Measurements from ENCODE around the gene SLC27A1.
"Not testable (repeated sequence)": the region's sequence is repeated elsewhere in the genome, so short reads cannot be mapped to it uniquely, and the experiment has no call there.

The SLC27A1 gene

GRCh38 chr19:17456127-17456526 is 14.2 kb upstream of the SLC27A1 start:
- DNase-seq (ENCODE audit: low spot score) (no peak), FAIRE-seq (no peak)

DNA sequence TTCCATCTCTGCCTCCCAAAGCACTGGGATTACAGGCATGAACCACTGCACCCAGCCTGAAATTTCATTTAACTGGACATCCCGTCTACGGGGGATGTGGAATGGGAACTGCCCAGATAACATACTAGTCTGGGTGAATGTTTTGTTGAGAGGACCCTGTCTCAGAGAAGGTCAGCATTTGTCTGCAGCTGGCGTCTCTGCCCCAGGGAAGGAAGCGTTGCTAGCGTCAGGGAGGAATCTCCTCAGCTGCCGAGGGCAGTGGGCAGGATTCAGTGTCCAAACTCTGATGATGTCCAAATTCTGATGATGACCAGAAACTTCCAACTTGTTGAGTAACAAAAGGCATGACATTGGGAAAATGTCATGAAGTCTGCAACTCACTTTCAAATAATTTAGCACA is 12.7 kb upstream of the SLC27A1 start:
- FAIRE-seq (no peak), DNase-seq (ENCODE audit: low spot score) (no peak)

GRCh38 chr19:17458970-17459369 is 11.4 kb upstream of the SLC27A1 start:
- FAIRE-seq (no peak), DNase-seq (ENCODE audit: low spot score) (no peak)

- DNase-seq (ENCODE audit: low spot score) (no peak), FAIRE-seq (no peak)
These were observed 9.7 kb upstream of the SLC27A1 start, which contains the start of gene NXNL1 for GRCh38 chr19:17460372-17461230. Gene NXNL1 (minus strand): TSS chr19:17460926. CDS start chr19:17460869, 57 bp downstream.

GRCh38 chr19:17466487-17466850 is 3.9 kb upstream of the SLC27A1 start:
- no peak for DNase-seq (ENCODE audit: low spot score)

GRCh38 chr19:17467471-17468301 is 2.6 kb upstream of the SLC27A1 start:
- FAIRE-seq = no peak

More at GRCh38 chr19:17466487-17466850, 3.9 kb upstream of the SLC27A1 start:
- no peak for FAIRE-seq

GRCh38 chr19:17468302-17469091 is 1.8 kb upstream of the SLC27A1 start:
- DNase-seq (ENCODE audit: low spot score) = no peak
- no peak for FAIRE-seq

More at GRCh38 chr19:17467471-17468301, 2.6 kb upstream of the SLC27A1 start:
- no peak for DNase-seq (ENCODE audit: low spot score)

DNA sequence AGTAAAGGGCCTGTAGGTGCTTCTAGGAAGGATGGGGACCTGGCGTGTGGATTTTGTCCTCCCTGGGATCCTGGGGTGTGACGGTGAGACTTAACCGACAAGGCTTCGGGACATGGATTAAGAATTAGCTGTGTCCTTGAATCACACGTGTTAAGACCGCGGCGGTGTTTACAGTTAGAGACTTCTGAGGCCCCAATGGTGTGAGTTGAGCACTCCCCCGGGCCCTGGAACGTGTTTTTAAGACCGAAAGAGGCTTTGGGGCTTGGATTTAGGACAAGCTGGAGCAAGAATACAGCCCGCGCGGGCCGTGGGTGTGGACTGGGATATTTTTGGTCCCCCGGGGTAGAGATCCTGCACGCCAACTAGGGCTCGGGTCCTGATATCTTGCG is 1.2 kb upstream of the SLC27A1 start:
- FAIRE-seq (no peak), DNase-seq (ENCODE audit: low spot score) (no peak)

DNA sequence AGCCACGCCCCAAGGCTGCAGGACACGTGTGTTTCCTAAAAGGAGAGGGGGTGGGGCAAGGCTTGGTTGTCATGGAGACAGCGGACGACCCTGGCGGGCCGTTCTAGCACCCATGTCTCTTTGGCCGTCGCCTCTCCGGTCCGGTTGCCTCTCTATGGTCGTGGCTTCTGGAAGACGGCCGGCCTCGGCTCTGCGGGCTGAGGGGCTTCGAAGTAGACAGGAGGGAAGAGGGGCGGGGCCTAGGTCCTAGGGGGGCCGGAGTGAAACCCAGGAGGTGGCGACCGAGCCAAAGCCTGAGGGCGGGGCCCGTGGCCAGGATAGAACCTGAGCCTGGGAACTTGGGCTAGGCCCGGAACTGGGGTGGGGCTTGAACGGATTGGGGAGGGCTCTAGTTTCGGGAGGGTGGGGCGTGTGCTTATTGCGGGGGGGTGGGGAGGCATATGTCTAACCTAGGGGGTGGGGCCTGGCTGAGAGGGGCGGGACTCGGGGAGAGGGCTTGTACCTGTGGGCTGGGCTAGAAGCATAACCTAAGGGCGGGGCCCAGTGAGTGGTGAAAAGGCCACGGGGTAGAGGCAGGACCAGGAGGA is 750 bp upstream of the SLC27A1 start:
- DNase-seq (ENCODE audit: low spot score) = no peak
- FAIRE-seq = no peak

- FAIRE-seq = no peak
- no peak for DNase-seq (ENCODE audit: low spot score)
These were observed 1.2 kb downstream of the SLC27A1 start for GRCh38 chr19:17471410-17472125.

DNA sequence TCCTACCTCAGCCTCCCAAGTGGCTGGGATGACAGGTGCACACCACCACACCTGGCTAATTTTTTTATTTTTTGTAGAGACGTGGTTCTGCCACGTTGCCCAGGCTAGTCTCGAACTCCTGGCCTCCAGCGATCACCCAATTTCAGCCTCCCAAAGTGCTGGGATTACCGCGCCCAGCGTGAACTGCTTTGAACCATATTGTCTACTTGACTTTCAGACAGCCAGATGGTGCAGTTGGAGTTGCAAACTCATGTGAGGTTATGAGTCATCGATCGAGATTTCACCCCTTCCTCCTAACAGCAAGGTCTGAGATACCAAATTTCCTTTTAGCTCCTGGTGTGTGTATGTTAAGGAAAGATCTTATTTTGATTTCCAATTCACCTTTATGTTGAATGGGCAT is 2.7 kb downstream of the SLC27A1 start:
- DNase-seq (ENCODE audit: low spot score) (no peak), FAIRE-seq (no peak)

GRCh38 chr19:17475011-17475540 is 4.8 kb downstream of the SLC27A1 start:
- not testable (repeated sequence) for DNase-seq (ENCODE audit: low spot score); FAIRE-seq

GRCh38 chr19:17475541-17476115 is 5.3 kb downstream of the SLC27A1 start:
- FAIRE-seq = no peak
- no peak for DNase-seq (ENCODE audit: low spot score)

DNA sequence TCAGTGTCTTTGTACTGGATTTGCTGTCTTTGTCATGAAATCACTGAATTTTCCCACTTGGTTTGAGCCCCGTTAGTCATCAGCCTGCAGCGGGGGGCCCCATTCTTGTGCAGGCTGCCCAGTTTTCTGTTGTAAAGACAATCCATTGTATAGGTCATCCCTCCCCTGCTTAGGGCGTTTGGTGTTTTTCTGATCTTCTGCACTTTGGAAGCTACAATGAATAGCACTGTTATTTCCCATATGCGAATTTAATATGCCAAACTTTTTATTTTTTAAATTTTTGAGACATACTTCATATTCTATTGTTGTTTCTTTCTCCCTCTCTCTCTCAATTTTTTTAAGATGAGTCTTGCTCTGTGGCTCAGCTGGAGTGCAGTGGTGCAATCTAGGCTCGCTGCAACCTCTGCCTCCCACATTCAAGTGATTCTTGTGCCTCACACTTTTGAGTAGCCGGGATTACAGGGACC is 9.0 kb downstream of the SLC27A1 start:
- no peak for FAIRE-seq
- no peak for DNase-seq (ENCODE audit: low spot score)

DNA sequence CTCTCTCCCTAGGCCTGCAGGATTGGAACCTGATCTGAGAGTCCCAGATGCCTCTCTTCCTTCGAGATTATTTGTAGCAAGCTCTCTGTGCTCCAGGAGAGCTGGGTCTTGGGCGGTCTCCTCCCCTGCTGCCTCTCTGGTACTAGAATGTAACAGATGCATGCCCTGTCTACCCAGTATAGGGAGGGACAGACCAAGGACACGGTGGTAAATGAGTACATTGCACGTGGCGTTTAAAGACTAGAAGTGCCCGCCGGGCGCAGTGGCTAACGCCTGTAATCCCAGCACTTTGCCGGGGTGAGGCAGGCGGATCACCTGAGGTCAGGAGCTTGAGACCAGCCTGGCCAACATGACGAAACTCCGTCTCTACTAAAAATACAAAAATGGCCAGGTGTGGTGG is 11.7 kb downstream of the SLC27A1 start:
- FAIRE-seq = no peak
- no peak for DNase-seq (ENCODE audit: low spot score)

GRCh38 chr19:17482877-17483604 is 12.7 kb downstream of the SLC27A1 start:
- no peak for FAIRE-seq
- DNase-seq (ENCODE audit: low spot score) = no peak

DNA sequence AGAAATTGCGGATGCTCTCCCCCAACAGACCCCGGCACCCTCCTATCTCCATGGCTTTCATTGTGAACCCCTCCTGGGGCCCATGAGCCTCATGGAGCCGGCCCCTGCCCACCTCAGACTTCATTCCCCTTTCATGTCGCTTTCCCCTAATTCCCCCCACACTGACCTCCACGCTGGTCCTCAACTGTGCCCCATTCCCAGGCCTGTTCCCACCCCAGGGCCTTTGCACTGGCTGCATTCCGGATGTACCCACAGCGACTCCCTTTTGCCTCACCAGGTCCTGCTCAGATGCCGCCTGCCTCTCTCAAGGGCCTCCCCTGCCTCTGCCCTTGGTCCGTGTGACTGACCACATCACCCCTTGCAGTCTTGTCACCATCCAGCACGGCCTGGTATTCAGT is 13.3 kb downstream of the SLC27A1 start:
- DNase-seq (ENCODE audit: low spot score) (no peak), FAIRE-seq (no peak)

- DNase-seq (ENCODE audit: low spot score) (no peak), FAIRE-seq (no peak)
These were observed 14.3 kb downstream of the SLC27A1 start for GRCh38 chr19:17484520-17485185.
